Hypothalamus (tissue), 51 donors: ENCODE data around the gene NTRK2.

Experiments used
- DNase-seq, 51 donors: peaks; one replicate each; lab custom pipeline; 2025; lab: John Stamatoyannopoulos, UW

Gene NTRK2

DNA sequence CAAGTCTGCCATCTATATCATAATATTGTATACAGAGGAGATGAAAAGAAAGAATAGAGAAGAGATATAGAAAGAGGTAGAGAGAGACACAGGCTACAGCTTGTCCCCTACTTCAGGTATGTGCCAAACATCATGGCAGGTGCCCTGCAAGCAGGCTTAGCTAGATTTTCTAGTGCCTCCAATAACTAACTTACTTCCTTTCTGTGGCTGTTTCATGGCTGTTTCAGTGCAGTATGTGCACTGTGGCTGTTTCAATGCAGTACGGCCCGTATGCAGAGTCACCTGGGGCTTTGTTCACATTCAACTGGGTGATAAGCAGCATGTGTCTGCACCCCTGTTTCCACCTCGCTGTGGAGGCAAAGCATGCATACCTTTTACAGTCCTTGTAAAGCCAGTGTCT is 327.2 kb downstream of the NTRK2 start:
- no peak for DNase-seq

DNA sequence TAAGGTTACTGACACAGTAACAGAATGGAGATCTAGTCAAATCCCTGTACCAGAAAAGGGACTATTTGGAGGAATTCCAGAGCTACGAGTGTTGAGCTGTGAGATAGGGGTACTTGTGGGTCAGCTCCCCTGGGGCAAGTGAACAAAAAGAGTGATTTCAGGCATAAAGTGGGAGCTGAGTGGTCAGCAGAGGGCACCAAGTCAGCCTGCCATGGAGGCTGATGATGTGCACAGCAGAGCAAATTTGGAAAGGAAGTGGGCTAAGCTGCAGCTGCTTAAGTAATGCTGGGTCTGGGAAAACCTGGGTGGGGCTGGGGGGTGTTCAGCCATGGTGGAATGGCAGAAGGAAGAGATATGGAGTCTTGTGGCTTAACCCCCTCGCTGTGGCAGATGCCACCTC is 327.9 kb downstream of the NTRK2 start:
- DNase-seq: peak in 8 of 51 donors; percentile 3 to 22 (median 11)

DNA sequence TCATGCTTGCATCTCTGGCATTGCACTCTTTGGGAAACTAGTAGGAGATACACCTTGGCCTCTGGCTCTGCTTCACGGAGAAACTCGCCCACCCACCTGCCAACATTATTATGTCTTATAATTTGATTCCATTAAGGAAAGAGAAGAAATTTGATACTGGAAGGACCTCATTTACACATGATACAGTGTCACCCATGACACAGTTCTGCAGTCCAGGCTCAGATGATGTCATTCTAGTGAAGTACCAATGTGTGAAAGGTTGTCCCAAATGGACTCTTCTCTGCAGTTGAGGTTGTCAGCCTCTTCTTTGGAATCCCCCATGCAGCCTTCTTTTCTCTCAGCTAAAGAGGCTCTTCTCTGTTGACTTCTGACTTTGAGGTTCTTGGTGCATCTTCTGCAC is 329.1 kb downstream of the NTRK2 start:
- no peak for DNase-seq

DNA sequence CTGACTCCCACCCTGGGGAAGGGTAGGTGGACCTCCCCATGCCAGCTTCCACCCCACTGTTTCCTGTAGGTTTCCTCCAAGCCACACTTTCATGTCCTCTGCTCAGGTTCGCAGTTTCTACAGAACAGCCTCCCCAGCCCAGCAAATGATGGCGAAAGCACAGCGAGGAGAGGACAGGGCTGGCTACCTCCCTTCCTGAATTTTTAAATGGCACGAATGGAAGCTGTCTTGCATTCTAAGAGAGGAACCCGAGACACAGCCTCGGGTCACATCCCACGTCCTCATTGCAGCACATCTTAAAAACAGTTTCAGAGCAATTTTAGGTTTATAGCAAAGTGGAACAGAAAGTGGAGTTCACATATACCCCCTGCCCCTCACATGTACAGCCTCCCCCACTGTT is 330.3 kb downstream of the NTRK2 start:
- no peak for DNase-seq

DNA sequence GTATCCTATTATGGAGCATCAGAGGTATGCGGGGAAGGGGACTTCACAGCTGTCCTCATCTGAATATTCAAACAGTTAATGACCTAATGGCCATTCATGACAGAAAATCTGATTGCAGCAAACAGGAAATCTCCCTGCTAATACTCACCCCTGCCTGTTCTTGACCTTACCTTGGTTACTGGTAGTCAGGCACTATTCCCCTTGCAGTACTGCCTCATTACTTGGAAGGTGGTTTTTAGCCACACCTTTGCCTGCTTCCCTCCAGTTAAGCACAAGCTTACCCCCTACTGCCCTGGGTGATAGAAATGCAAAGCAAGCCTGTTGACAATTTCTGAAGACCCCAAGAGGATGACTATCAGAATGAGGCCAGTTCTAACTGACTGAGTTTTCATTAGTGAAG is 332.4 kb downstream of the NTRK2 start:
- DNase-seq: no peak

DNA sequence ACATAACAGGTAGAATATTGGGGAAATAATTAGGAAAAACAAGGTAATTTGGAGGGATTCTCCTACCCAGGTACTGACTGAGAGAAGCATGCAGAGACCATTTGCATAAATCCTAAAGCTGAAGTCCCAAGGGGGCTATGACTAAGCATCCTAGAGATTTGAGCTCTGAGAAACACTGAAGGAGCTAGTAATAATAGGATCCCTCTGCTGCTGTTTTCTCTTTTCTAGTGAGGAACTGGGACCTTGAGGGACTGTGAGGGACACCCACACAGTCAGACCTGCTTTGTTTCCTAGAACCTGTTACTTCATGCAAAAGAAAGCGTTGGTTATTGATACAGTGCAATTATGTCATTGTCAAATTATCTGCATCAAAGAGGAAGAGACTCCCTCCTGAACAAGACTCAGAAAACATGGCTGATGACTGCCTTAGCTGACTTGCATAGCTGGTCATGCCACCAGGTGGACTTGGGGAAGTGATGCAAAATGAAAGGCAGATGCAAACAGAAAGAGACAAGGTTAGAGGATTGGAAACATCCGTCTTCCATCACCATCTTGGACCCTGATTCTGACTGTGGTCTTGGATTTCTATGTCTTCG is 335.4 kb downstream of the NTRK2 start:
- no peak for DNase-seq

DNA sequence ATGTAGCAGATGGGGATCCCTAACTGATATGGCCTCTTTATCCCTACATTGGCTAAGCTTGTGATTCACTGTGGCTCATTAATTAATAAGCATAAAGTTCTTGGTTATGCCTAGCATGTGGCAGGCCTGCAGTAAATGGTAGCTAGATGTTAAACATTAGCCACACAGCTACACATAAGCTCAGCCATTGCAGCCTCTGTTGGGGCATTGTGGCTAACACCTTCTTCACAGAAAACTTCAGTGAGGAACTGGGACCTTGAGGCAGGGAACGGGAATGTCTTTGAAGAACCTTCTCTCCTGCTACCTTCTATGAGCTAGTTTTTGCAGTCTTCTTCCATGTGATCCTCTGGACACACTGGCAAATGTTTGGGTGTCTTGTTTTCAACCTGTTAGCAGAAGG is 338.2 kb downstream of the NTRK2 start:
- DNase-seq: no peak

DNA sequence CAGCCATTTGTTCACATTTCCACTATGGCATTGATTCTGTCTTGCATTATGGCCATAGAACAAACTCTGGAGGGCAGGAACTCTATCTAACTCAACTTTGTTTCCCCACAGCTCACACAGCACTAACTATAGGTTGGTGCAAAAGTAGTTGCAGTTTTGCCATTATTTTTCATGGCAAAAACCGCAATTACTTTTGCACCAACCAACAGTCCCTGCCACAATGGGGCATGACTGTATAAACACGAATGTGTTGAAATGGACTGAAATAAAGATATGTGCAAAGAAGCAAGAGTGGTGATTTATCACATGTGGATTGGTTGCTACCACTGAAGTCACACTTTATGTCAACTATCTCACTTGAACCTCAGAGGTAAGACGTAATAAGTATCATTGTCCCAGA is 338.7 kb downstream of the NTRK2 start:
- no peak for DNase-seq

DNA sequence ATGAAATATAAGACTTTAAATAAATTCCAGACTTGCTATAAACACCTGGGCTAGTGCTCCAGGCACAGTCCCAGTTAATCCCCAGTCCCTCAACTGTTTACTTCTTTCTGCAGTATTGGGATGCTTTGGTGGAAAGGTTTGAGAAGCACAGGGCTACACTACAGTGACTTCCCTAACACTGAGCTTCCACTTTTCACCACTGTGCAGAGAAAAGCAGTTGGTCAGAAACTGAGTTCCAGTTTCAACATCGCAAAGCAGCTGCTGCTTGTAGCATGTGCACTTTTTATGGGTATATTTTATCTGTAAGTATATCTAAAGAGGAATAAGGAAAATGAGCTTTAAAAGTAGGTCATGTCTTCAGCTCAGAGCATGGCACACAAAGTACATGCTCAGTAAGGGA is 339.7 kb downstream of the NTRK2 start:
- no peak for DNase-seq

DNA sequence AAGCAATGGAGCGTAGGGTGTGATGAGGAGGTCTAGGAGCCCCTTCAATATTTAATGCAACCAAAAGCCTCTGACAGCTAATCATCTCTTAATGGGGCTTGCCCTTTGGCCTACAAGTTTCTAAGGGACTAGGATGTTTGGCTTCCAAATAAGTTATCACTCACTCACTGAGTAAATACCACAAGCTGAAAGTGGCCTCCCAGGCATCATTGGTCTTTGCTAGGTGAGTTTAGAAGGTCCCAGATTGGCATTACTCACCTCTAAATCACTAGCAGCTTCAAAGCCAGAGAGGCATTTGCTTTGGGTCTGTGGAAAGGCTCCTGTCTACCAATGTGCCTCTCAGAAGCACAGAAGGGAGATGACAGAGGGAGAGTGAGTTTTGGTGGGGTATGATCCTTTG is 344.2 kb downstream of the NTRK2 start:
- DNase-seq: no peak

DNA sequence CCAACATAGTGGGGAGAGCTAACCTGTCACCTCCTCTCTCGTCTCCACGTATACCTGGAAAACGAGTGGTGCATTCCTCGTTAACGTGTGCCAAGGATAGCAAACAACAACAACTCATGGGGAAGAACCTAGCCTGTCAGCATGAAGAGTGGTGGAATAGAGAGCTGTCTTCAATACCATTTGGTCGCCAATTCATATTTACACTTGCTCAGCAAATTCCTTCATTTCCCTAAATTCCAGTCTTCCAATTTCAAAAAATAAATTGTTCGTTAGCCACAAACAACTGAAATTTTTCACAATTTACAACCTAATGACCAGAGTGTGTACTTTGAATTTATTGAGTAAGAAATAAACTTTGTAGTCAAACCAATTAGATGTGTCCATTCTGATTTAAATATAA is 344.8 kb downstream of the NTRK2 start:
- DNase-seq: no peak

DNA sequence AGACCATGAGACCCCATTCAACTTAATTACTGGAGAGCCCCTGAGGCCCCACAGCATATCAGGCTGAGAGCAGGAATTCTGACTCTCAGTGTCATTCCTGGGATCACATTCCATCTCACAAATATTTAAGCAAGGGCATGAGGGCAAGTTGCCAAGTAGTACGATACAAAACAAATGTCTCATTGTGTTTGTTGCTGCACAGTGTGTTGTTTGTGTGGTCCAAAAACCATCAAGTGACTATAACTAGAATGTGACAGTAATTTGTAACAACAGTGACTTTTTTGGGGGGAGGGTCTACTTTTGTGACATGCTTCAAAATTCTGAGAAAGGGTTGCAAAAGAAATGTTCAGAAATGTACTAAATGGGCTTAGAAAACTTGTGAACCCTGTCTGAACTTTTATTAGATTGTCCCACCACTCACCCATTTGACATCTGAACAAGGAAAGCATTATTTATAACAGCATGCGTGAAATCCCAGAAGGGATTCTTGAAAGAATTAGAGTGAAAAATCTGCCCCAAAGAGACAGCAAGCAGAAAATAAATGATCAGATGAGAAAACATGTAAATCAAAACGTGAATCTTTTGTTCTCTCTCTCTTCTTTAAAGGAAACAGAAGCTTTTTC is 347.0 kb downstream of the NTRK2 start:
- peak in 13 of 51 donors; percentile 12 to 81 (median 25) for DNase-seq

DNA sequence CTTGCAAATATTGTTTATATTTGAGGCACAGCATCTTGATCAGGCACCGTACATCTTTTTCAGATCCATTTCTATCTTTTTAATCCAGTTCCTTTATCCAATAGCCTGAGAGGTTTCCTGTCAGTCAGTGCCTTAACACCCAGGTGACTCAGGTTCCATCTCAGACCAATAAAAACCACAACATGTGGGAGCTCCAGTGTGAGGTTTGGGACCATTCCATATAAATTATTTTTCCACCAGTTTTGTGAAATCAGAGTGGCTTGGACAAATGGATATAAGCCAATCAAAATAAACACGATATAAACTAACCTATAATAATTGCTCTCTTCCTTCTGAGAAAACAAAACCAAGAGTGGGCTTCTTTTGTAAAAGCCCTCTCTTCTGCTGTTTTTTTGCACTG is 351.3 kb downstream of the NTRK2 start:
- DNase-seq: no peak

DNA sequence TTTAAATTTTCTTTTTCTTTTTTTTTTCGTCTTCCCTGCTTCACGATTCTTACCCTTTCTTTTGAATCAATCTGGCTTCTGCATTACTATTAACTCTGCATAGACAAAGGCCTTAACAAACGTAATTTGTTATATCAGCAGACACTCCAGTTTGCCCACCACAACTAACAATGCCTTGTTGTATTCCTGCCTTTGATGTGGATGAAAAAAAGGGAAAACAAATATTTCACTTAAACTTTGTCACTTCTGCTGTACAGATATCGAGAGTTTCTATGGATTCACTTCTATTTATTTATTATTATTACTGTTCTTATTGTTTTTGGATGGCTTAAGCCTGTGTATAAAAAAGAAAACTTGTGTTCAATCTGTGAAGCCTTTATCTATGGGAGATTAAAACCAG is 352.2 kb downstream of the NTRK2 start:
- no peak for DNase-seq

DNA sequence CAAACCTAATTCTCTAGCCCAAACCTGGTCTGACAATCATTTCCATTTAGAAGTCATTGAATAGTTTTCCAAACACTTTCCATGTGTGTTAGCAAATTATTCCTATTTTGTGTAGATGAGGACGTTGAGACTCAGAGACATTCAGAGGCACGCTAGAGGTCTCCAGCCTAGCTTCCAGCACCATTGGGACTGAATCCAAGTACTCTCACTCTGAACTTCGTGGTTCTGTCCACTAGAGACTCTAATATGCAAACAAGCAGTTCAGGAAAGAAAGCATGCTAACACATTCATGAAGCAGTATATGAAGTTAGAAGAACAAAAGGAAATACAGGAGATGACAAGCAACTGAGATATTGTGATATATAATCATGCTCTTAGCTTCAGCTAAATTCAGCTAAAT is 354.8 kb downstream of the NTRK2 start:
- DNase-seq: peak in 17 of 51 donors; percentile 12 to 72 (median 41)

DNA sequence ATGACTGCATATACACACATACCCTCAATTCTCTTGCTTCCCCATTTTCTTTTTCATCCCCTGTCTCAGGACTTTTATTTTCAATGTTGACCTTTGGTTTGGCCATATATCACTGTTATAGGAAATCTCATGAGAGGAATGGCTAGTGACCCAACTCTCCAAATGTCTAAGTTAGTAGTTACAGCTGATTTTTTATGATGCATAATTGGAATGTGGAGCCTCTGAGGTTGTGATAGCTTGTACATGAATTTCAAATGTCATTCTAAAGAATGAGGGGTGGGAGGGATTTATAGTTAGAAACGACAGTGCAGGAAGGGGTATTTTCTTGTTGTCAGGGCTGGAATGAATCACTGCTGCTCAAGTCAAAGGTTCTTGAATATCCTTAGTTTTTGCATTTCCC is 356.1 kb downstream of the NTRK2 start:
- DNase-seq: no peak

DNA sequence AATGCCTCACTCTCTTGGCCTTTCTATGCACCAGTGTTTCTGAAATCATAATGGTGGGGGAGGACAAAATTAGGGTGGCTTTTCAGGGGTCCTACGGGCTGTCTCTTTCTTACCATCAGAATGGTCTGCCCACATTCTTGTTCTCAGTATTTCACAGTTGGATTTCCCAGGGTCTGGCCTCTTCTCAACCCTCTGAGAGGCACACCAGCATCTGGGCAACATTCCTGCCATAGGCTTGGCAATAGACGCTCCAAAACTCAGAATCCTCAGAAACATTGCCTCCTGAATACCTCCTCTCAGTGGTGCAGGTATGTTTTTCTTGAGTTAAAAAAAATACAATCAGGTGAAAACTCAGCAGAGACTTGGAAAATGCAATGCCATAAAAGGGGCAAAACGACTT is 358.3 kb downstream of the NTRK2 start:
- no peak for DNase-seq

DNA sequence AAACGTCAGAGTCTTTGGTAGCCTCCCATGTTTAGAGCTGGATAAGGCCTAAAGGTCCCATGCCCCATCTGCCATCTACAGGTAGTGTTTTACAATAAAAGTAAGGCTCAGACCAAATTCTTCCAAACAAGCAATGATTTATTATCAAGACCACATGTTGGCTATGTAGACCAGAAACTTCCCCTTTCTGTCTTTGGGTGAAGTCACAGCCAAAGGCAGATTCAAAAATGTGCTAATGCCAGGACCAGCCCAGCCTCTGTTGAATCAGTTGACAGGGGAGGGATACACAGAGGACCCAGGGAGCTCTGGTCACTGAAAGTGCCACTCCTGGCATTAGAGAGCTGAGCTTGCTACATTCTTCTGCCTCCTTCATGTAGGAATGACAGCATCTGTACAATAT is 360.8 kb downstream of the NTRK2 start:
- DNase-seq: no peak

DNA sequence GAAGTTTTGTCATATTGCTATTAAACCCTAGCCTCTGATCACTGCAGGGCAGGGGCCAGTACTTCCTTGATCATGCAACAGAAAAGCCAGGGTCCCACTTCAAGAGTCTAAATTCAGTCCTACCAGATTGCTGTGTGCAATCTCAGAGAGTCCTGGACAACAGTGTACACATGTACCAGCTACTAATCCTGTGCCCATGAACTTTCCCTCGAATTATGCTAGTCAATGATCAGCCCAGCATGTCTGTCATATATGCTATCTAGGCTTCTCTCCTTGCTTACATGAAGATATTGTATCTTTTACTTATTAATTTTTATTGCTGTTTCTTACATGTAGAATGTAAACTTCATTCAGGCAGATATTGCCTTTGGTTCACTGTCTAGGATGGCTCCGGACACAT is 367.0 kb downstream of the NTRK2 start:
- no peak for DNase-seq

DNA sequence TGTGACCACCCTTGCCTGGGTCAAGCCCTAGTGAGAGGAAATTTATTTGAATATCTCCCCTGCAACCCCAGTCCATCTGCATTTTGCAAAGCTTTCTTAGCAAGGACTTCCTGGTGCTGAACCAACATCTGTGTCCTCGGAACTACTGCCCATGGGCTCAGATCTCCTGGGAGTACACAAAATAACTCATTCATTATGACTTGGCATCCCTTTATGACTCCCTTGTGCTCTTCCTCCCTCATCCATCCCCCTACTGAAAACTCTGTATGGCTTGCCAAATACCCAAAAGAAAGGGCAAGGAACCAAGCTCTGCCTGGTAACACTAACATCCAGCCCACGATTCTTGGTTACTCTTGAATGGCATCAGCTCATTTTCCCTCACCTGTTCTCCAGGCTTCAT is 368.5 kb downstream of the NTRK2 start:
- DNase-seq: peak in 30 of 51 donors; percentile 19 to 84 (median 48)

DNA sequence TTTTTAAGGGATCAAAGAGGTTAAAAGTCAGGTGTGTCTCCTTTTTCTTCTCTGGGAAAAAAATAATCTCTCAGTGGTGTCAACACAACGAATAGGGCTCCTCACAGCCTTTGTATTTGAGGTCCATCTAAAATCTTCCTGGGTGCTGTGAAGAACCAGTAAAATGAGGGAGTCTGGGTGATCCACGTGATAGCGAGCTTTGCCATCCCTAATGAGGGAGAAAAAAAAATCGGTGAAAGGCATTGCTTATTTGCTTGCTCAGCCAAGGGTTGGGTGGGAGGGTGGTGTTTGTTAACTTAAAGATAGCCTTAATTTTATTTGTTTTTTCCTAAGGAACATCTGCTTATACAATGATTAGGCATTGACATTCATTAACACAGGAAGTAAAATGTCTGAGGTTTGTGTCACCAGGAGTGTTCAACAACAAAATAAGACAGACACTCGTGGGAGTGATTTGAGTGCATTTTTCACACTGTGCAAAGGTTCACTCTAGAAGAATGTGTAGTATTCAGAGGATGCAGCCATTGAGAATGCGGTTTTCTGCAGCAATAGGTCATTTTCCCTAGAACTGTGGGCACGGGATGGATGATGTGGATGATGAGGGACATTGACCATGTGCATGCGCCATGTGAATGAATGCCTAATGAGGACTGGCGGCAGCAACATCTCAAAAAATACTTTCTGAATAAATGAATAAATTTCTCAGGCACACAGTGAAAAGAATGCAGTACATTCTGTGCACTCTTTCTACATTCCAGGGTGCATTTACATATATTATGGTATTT is 369.5 kb downstream of the NTRK2 start:
- peak in 18 of 51 donors; percentile 9 to 83 (median 24) for DNase-seq

DNA sequence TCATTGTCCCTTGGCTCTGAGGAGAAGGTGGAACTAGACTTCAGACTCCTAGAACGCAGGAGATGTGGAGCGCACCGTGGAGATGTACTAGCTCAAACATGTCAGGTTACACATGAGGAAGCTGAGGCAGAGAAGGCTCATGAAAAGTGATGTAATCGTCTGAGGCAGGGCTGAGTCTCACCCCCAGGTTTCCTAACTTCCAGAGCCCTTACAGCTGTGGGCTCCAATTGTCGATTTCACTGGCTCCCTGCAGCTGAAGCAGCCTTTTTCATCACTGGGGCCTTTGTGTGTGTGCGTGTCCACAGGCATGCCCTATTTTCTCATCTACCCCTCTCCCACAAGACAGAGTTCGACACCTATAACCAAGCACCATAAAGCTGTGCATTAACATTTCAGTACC is 370.6 kb downstream of the NTRK2 start:
- peak in 29 of 51 donors; percentile 13 to 90 (median 39) for DNase-seq
